KBM-7 (cell line): Measurements from ENCODE around the gene SSTR3.
"Not testable (repeated sequence)": the region's sequence is repeated elsewhere in the genome, so short reads cannot be mapped to it uniquely, and the experiment has no call there.

Experiments used
- DNase-seq: peaks from one replicate; pipeline ENCODE4 v3.0.0-alpha.2; 2015
- in situ Hi-C: fragments of 300-500 bp; cut with MboI; formaldehyde crosslinking; loops from 2 replicates; pipeline ENCODE4 v1.14.3; 2020; ENCODE audit warnings: low sequenced_read_pairs, low pct_unique_long_range_greater_than_20kb, mixed read lengths

SSTR3 gene

DNA sequence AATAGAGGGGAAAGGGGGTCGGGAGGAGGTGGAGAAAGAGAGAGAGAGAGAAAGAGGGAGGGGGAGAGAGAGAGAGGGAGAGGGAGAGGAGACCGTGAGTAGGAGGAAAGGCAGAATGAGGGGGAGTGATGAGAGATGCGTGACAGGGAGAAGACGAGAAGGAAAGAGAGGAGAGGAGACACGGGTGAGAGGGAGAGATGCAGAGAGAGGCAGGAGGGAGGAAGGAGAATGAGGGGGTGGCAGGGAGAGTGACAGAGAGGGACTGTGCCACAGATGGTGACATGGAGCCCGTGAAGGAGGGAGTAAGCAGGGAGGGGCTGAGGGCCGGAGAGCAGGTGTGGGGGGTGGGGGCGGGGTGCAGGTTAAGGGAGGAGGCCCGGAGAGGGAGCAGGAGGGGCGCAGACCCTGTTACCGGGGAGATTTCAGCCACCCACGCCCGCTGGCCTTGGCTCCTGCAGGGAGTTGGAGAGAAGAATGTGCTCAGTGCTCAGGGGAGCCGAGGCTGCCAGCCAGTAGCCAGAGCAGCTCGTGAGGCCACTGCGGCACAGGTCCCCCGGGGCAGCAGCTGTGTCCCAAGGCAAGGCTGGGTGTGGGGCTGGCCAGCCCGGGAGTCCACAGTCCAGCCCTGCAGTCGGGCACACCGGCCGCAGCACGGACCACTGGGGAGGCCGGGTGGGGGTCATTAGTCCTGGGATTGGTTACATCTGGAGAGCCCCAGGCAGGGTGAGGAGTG, at the start of gene SSTR3:
SSTR3 (minus strand) TSS at position 304 of the 733 bp plus-strand sequence. CDS start 4,674 bp downstream, outside the sequence.
- in situ Hi-C loops = no loop called here
- DNase-seq = no peak

GRCh38 chr22:37260901-37261336, 48.6 kb upstream of the SSTR3 start:
- peak; percentile 67 for DNase-seq

DNA sequence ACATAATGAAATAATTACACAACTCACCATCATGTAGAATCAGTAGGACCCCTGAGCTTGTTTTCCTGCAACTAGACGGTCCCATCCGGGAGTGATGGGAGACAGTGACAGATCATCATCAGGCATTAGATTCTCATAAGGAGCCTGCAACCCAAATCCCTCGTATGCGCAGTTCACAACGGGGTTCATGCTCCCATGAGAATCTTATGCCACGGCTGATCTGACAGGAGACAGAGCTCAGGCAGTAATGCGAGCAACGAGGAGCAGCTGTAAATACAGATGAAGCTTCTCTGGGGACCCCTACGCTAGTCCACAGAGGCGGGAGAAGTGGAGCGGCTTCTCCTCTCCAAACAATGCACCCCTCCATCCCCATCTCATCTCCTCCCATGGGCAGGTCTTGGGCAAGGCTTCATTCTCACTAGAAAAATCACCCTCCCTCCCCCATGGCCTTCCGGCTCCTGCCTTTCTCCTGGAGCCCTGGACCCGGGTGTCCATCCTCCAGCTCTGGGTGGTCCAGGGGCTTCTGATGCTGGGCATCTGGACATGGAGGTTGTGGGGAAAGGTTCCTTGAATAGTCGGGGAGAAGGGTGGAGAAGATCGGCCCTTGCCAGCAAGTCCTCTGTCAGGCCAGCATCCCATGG, 48.0 kb upstream of the SSTR3 start:
- no peak for DNase-seq
- in situ Hi-C loops = no loop called here

More at GRCh38 chr22:37260901-37261336, 48.6 kb upstream of the SSTR3 start:
- in situ Hi-C loops = no loop called here

DNA sequence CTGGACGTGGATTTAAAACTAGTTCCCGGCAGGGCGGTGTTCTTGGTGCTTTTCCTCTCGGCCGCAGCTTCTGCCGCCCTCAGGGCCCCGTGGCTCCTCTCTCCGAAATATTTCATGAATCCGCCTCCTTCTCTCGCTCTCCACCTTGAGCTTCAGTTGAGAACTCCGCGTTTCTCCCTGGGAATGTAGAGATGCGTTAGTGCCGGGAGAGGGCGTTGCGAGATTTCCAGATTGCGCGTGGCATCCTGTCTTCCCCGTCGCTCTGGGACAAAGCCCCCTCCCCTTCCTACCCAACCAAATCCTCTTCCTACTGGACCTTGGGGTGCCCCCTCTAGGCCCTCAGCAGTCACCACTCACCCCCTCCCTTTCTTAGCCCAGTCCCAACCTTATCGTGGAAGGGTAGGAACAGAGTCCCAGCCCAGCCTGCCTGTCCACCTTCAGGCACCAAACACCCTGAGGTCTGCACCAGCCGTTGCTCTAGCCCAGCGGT, 47.3 kb upstream of the SSTR3 start:
- in situ Hi-C loops = no loop called here
- peak; percentile 70 for DNase-seq

- DNase-seq = no peak
- in situ Hi-C loops = no loop called here
Measured at GRCh38 chr22:37258753-37259401, 46.6 kb upstream of the SSTR3 start.

DNA sequence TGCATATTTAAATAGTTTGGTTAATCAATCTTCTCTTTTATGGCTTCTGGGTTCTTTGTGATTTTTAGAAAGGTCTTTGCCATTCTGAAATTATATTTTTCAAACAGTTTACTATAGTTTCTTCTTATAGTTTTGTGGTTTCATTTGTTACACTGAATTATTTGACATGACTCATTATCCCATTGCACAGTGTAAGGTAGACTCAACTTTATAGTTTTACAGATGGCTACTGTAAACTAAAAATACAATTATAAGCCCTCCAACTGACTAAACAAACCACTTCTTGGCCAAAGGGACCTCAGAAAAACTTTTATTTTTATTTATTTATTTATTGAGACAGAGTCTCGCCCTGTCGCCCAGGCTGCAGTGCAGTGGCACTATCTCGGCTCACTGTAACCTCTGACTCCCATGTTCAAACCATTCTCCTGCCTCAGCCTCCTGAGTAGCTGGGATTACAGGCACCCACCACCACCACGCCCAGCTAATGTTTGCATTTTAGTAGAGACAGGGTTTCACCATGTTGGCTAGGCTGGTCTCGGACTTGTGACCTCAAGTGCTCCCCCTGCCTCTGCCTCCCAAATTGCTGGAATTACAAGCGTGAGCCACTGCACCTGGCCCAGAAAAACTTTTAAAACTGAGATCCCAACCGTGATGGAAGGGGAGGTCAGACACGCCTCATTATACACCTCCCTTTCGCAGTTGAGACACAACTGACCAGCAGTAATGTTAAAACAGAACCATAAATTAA, 45.9 kb upstream of the SSTR3 start:
- in situ Hi-C loops = no loop called here
- no peak for DNase-seq

DNA sequence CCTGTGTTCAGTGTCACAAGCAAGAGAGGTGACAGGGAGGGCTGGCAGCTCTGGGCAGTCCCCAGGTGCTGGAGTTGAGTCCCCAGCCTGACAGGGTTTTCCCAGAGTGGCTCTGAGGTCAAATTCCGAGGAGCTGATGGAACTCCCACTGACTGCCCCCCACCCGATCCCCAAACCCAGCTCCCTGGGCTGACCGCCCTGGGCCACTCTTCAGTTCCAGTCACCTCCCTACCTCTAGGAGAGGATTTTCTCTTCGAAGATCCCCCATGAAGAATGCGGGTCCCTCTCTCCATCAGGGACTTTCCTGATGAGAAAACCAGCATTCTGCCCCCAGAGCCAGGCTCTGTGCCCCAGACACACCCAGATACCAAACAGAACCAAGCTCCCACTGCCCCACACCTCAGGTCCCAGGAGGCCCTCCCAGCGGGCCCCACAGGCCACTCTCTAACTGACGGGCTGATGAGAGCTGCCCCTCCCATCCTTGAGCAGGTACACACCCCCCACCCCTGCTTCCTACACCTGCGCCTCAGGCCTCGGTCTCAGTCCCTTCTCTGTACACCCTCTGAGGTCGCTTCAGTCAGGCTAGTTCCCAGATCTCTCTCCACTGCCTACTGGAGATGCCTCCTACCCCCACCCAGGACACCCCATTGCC, 43.9 kb upstream of the SSTR3 start:
- in situ Hi-C loops = no loop called here
- no peak for DNase-seq

- in situ Hi-C loops = no loop called here
- DNase-seq = no peak
Measured at GRCh38 chr22:37255558-37256006, 43.3 kb upstream of the SSTR3 start.

DNA sequence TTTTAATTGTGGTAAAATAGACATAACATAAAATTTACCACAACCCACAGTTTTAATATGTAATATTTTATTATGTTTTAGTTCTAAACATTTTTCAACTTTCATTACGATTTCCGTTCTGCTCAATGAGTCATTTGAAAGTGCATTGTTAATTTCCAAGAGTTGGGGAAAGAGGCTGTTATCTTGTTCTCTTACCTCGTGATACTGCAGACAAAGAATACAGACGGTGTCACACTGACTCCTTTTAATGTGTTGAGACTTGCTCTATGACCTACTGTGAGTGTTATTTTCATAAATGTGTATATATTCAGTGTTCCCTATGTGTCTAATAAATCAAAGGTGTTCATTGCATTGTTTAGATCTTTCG, 42.6 kb upstream of the SSTR3 start:
- in situ Hi-C loops = no loop called here
- no peak for DNase-seq

DNA sequence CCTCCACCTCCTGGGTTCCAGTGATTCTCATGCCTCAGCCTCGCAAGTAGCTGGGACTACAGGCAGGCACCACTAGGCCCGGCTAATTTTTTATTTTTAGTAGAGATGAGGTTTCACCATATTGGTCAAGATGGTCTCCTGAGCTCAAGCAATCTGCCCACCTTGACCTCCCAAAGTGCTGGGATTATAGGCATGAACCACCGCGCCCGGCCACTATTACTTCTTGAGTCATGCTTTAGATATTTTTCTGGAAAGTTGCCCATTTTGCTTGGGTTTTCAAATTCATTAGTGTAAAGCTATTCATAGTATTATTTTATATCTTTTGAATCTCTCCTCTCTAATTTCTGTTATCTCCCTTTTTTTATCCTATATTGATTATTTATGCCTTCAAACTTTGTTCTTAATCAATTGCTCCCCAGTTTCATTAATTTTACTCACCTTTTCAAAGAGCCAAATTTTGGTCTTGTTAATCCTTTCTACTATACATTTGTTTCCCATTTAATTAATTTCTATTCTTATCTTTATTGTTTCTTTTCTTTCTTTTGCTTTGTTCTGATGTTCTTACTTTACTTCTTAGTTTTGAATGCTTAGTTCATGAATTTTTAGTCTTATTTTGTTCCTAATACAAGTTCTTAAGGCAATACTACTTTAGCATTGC, 42.1 kb upstream of the SSTR3 start:
- DNase-seq = no peak
- in situ Hi-C loops = no loop called here

GRCh38 chr22:37253126-37253660, 40.9 kb upstream of the SSTR3 start:
- in situ Hi-C loops = no loop called here

GRCh38 chr22:37251836-37252235, 39.6 kb upstream of the SSTR3 start:
- DNase-seq, in situ Hi-C loops: not testable (repeated sequence)

More at GRCh38 chr22:37253126-37253660, 40.9 kb upstream of the SSTR3 start:
- DNase-seq = no peak

GRCh38 chr22:37249986-37250385, 37.7 kb upstream of the SSTR3 start:
- in situ Hi-C loops = no loop called here
- DNase-seq = no peak

DNA sequence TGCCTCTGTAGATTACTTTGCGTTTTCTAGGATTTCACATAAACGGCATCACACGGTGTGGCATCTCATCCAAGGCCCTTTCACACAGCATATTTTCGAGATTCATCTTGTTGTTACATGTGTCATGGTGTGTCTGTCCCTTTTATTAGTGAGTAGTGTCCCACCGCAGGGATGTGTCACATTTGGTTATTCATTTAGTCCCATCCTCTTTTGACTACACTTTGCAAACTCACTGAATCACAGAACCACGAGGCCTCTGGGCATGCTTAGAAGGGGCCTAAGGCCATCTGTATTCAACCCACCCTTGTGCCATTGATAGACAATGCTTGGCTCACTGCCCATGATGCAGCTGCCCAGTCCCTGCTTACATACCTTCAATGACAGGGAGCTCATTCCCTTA, 36.0 kb upstream of the SSTR3 start:
- in situ Hi-C loops = no loop called here
- DNase-seq = no peak

DNA sequence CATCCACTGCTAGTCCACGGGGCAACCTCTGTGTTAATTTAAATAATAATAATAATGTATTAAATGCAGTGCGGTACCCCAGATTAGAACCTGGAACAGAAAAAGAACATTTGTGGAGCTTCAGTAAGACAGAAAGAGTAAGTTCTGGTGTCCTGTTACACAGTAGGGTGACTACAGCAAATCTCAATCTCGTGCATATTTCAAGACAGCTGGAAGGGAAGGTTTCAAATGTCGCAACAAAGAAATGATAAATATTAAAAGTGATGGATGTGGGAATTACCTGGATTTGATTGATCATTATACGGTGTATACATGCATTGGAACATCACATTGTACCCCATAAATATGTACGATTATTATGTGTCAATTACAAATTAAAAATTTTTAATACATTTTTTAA, 33.5 kb upstream of the SSTR3 start:
- in situ Hi-C loops = no loop called here
- DNase-seq = no peak

- DNase-seq = no peak
- in situ Hi-C loops = no loop called here
Measured at GRCh38 chr22:37244922-37245722, 32.8 kb upstream of the SSTR3 start.

- in situ Hi-C loops = no loop called here
- peak; percentile 96 for DNase-seq
Measured at GRCh38 chr22:37244114-37244921, 32.0 kb upstream of the SSTR3 start, which contains the start of gene RAC2. TSS of gene RAC2 (minus strand) at chr22:37244269. CDS start at chr22:37244148, 121 bp downstream.
